Upper lobe of left lung (tissue), 6 donors: ENCODE measurements around the gene EXOC6B. TPM values are rescaled to one million over a fixed set of nuclear protein-coding genes. Genes with fewer than 3 reads are reported as not detected.

Experiments used
- ATAC-seq, 2 donors: fragments of 200-7000 bp; cut with Tn5 transposase; one replicate each; pipeline ENCODE4 v1.9.1; 2022; ENCODE audit warnings: mild to moderate bottlenecking in 2 of 2, moderate library complexity in 2 of 2; ENCODE audit not compliant: low FRiP score in 2 of 2
- DNase-seq, 2 donors: peaks; one replicate each; pipeline ENCODE4 v3.0.0-alpha.2; 2019 to 2020
- H3K27ac ChIP-seq, 4 donors: fragments of 200-600 bp; sonication (generic); one replicate each; pipeline ENCODE4 v1.5.1; 2016 to 2019
- H3K27me3 ChIP-seq, 4 donors: fragments of 200-600 bp; sonication (generic); one replicate each; pipeline ENCODE4 v1.5.1; 2017 to 2019
- H3K36me3 ChIP-seq, 4 donors: fragments of 200-600 bp; sonication (generic); one replicate each; pipeline ENCODE4 v1.5.1; 2016 to 2019
- H3K4me1 ChIP-seq, 4 donors: fragments of 200-600 bp; sonication (generic); one replicate each; pipeline ENCODE4 v1.5.1; 2018 to 2019
- H3K4me3 ChIP-seq, 4 donors: fragments of 200-600 bp; sonication (generic); one replicate each; pipeline ENCODE4 v1.5.1; 2017 to 2019; ENCODE audit warnings: mild to moderate bottlenecking in 2 of 4, moderate library complexity in 1 of 4
- H3K9me3 ChIP-seq, 4 donors: fragments of 200-600 bp; sonication (generic); one replicate each; pipeline ENCODE4 v1.5.1; 2018 to 2019
- CTCF ChIP-seq, 6 experiments: fragments of 450-650 bp in 4 of 6; fragments of 200-600 bp in 2 of 6; sonication (generic) in 2 of 6; IDR thresholded peaks; one replicate each; pipeline ENCODE4 v1.5.1; 2016 to 2019; ENCODE audit warnings: antibody characterized with exemption in 6 of 6
- EP300 ChIP-seq, 4 donors: sonication (generic); formaldehyde crosslinking; IDR thresholded peaks; one replicate each; pipeline ENCODE4 v1.5.1; 2017; ENCODE audit warnings: antibody characterized with exemption in 4 of 4, control low read depth in 2 of 4
- POLR2A ChIP-seq, 4 donors: fragments of 450-650 bp; IDR thresholded peaks; one replicate each; pipeline ENCODE4 v1.5.1; 2016 to 2017; ENCODE audit warnings: antibody characterized with exemption in 4 of 4, mild to moderate bottlenecking in 2 of 4
- POLR2AphosphoS5 ChIP-seq, 2 donors: sonication (generic); formaldehyde crosslinking; IDR thresholded peaks; one replicate each; pipeline ENCODE4 v1.5.1; 2017; ENCODE audit warnings: antibody characterized with exemption in 2 of 2
- WGBS, 2 donors: methylation state at CpG; one replicate each; pipeline ENCODE4 v1.1.5; 2017 to 2018; 5-methylcytosine and 5-hydroxymethylcytosine counted together
- total RNA-seq, 6 donors: library from RNA; depleted of rRNA in 4 of 6; stranded (reverse); fragments of >200 nt in 4 of 6; gene quantifications; one replicate each; pipeline versions ENCODE4 v1.1.0 to v1.2.1, GENCODE V29; 2016 to 2021
- donor health status: DM: no; HTN: no; CAD: no; lungs with moderate emphysema.
- donor health status: DM: no; HTN: yes; CAD: no; lungs with severe emphysema.

Gene EXOC6B
- total RNA-seq, 6 donors from 2014 or later: 11.0 to 56.6 (median 24.0) TPM

- H3K27me3 ChIP-seq: no peaks in the 10 kb centered on the region
- 82 to 96% methylated on average over 1 of the region's 1 CpG for WGBS, 2 donors
- H3K27ac ChIP-seq: no peak overlapping the region
- no peak for DNase-seq
- peaks cover 0 to 6% (median 3%) of the 10 kb centered on the region in 4 donors for H3K4me1 ChIP-seq
- TF ChIP-seq POLR2A (IDR thresholded peaks at IDR 0.05): no peak
- TF ChIP-seq POLR2AphosphoS5 (IDR thresholded peaks at IDR 0.05): no peak
- TF ChIP-seq CTCF (IDR thresholded peaks at IDR 0.05): no peak
- TF ChIP-seq EP300 (IDR thresholded peaks at IDR 0.05): no peak
- no peak for ATAC-seq
- no peak overlapping the region for H3K4me3 ChIP-seq
- no peaks in the 10 kb centered on the region for H3K36me3 ChIP-seq
- H3K9me3 ChIP-seq: no peaks in the 10 kb centered on the region
Observed at GRCh38 chr2:72276876-72277275, 549.0 kb downstream of the EXOC6B start.

- WGBS, 2 donors: 87 to 100% methylated on average over 1 of the region's 1 CpG
- Histone ChIP-seq H3K27me3 (no peaks in the 10 kb centered on the region), H3K9me3 (no peaks in the 10 kb centered on the region), H3K27ac (no peak overlapping the region), H3K36me3 (no peaks in the 10 kb centered on the region), H3K4me3 (no peak overlapping the region), H3K4me1 (peaks cover 0 to 10% (median 5%) of the 10 kb centered on the region in 4 donors)
- TF ChIP-seq CTCF (IDR thresholded peaks at IDR 0.05) (no peak), POLR2AphosphoS5 (IDR thresholded peaks at IDR 0.05) (no peak), EP300 (IDR thresholded peaks at IDR 0.05) (no peak), POLR2A (IDR thresholded peaks at IDR 0.05) (no peak)
- ATAC-seq: no peak
- no peak for DNase-seq
Observed at GRCh38 chr2:72276356-72276755, 549.5 kb downstream of the EXOC6B start.

- Histone ChIP-seq H3K9me3 (no peaks in the 10 kb centered on the region), H3K27ac (no peak overlapping the region), H3K36me3 (no peaks in the 10 kb centered on the region), H3K27me3 (no peaks in the 10 kb centered on the region), H3K4me3 (no peak overlapping the region), H3K4me1 (peaks cover 0 to 10% (median 5%) of the 10 kb centered on the region in 4 donors)
- DNase-seq: no peak
- ATAC-seq: no peak
- TF ChIP-seq CTCF (IDR thresholded peaks at IDR 0.05) (no peak), POLR2AphosphoS5 (IDR thresholded peaks at IDR 0.05) (no peak), POLR2A (IDR thresholded peaks at IDR 0.05) (no peak), EP300 (IDR thresholded peaks at IDR 0.05) (no peak)
- WGBS, 2 donors: 69 to 85% methylated on average over 2 of the region's 2 CpGs
Observed at GRCh38 chr2:72275084-72275483, 550.7 kb downstream of the EXOC6B start.

- ATAC-seq (no peak), DNase-seq (no peak)
- 39 to 45% methylated on average over 4 of the region's 4 CpGs for WGBS, 2 donors
- no peak overlapping the region for H3K4me3 ChIP-seq
- H3K36me3 ChIP-seq: no peaks in the 10 kb centered on the region
- H3K27ac ChIP-seq: no peak overlapping the region
- no peaks in the 10 kb centered on the region for H3K9me3 ChIP-seq
- H3K27me3 ChIP-seq: no peaks in the 10 kb centered on the region
- TF ChIP-seq POLR2AphosphoS5 (IDR thresholded peaks at IDR 0.05): no peak
- no peak for TF ChIP-seq CTCF (IDR thresholded peaks at IDR 0.05)
- no peak for TF ChIP-seq EP300 (IDR thresholded peaks at IDR 0.05)
- TF ChIP-seq POLR2A (IDR thresholded peaks at IDR 0.05): no peak
- H3K4me1 ChIP-seq: peaks cover 0 to 10% (median 5%) of the 10 kb centered on the region in 4 donors
Observed at GRCh38 chr2:72274380-72274797, 551.4 kb downstream of the EXOC6B start.

- Histone ChIP-seq H3K9me3 (no peaks in the 10 kb centered on the region), H3K27me3 (no peaks in the 10 kb centered on the region), H3K4me3 (no peak overlapping the region), H3K27ac (no peak overlapping the region), H3K36me3 (no peaks in the 10 kb centered on the region), H3K4me1 (peaks cover 0 to 10% (median 5%) of the 10 kb centered on the region in 4 donors)
- 24 to 29% methylated on average over 1 of the region's 1 CpG for WGBS, 2 donors
- no peak for DNase-seq
- no peak for ATAC-seq
- TF ChIP-seq POLR2AphosphoS5 (IDR thresholded peaks at IDR 0.05) (no peak), POLR2A (IDR thresholded peaks at IDR 0.05) (no peak), EP300 (IDR thresholded peaks at IDR 0.05) (no peak)
Observed at GRCh38 chr2:72273384-72273783, 552.4 kb downstream of the EXOC6B start.
